AG04449 (cell line): ENCODE measurements around the gene STING1.

Experiments
- CTCF ChIA-PET: fragments of 350-600 bp; formaldehyde crosslinking; extraction: SDS; loops from one replicate; lab custom pipeline; 2021; ENCODE audit warnings: antibody characterized with exemption; lab: Yijun Ruan, JAX
- POLR2A ChIA-PET: fragments of 400-600, 350-600 bp; formaldehyde crosslinking; extraction: SDS; loops from one replicate; lab custom pipeline; 2020; ENCODE audit warnings: antibody characterized with exemption, inconsistent platforms; lab: Yijun Ruan, JAX
- DNase-seq: peaks from one replicate; pipeline ENCODE4 v3.0.0-alpha.2; 2010; ENCODE audit warnings: low read depth, low spot score
- H3K4me3 ChIP-seq: 2 replicates; pipeline ENCODE4 v1.5.1; 2011; ENCODE audit warnings: low read depth, mild to moderate bottlenecking, control low read depth, low read length
- TF ChIP-seq, protein P1 (sequence below): IDR thresholded peaks from one replicate; pipeline ENCODE4 v1.5.1; 2011; ENCODE audit warnings: mild to moderate bottlenecking, moderate library complexity, low read length, control low read depth, inconsistent platforms; ENCODE audit not compliant: insufficient read depth; ENCODE audit errors: missing control alignments

Gene STING1

DNA sequence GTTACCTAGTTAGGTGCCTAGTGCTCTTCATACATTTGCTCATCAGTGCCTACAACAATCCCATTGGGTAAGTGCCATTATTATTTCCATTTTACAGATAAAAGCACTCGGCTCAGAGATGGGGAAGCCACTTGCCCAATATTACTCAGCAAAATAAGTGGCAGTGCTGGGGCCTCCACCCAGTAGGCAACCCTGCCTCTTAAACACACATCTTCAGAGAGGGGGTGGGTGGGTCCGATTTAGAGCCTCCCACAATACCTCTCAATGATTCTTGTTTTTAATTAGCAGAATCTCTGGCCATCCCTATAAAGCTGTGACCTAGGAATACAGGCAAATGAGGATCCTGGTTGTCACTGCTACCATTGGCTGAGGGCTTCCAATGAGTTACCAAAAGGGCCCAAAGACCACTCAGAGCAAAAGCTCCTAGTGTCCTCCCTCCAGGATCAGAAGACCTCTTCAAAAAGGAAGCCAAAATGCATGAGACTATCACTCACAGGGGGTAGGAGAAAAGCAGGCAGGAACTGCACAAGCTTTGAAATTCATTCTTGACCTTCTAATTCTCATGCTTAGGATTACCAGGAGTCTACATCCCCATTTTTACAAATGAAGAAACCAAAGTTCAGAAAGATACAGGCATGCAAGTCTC, 42.5 kb upstream of the STING1 start:
- ChIA-PET POLR2A (no interaction called here), CTCF (interaction anchor here (0.9 to 5.4 kb wide), 5 partner anchors 9 to 241 kb away, joined by 3 to 23 read pairs (median 4); no protein-coding TSS in a partner anchor)
- H3K4me3 ChIP-seq: no peak overlapping the region
- no peak for DNase-seq
- TF ChIP-seq, protein P1, sequence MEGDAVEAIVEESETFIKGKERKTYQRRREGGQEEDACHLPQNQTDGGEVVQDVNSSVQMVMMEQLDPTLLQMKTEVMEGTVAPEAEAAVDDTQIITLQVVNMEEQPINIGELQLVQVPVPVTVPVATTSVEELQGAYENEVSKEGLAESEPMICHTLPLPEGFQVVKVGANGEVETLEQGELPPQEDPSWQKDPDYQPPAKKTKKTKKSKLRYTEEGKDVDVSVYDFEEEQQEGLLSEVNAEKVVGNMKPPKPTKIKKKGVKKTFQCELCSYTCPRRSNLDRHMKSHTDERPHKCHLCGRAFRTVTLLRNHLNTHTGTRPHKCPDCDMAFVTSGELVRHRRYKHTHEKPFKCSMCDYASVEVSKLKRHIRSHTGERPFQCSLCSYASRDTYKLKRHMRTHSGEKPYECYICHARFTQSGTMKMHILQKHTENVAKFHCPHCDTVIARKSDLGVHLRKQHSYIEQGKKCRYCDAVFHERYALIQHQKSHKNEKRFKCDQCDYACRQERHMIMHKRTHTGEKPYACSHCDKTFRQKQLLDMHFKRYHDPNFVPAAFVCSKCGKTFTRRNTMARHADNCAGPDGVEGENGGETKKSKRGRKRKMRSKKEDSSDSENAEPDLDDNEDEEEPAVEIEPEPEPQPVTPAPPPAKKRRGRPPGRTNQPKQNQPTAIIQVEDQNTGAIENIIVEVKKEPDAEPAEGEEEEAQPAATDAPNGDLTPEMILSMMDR: no peak

DNA sequence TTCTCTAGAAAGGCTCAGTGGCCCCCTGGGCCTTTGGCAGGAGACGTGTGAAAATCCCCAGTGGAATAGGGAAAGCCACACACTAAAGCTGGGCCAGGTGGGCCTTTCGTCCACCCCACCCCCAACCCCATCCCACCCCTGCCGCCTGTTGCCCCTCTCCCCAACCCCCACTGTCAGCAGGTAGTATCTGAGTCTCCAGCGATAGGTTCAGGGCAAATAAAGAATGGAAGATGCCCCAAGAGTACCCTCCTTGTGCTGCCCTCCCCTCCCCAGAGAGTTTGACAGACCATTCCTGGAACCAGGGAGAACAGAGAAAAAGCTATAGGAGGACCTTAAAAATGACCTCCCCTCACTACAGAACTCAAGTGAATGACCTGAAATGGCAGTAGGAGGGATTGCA, 41.9 kb upstream of the STING1 start:
- H3K4me3 ChIP-seq: no peak overlapping the region
- TF ChIP-seq, protein P1: no peak
- ChIA-PET CTCF (interaction anchor here (0.9 to 5.4 kb wide), 5 partner anchors 12 to 242 kb away, joined by 3 to 23 read pairs (median 4); no protein-coding TSS in a partner anchor), POLR2A (no interaction called here)
- no peak for DNase-seq

DNA sequence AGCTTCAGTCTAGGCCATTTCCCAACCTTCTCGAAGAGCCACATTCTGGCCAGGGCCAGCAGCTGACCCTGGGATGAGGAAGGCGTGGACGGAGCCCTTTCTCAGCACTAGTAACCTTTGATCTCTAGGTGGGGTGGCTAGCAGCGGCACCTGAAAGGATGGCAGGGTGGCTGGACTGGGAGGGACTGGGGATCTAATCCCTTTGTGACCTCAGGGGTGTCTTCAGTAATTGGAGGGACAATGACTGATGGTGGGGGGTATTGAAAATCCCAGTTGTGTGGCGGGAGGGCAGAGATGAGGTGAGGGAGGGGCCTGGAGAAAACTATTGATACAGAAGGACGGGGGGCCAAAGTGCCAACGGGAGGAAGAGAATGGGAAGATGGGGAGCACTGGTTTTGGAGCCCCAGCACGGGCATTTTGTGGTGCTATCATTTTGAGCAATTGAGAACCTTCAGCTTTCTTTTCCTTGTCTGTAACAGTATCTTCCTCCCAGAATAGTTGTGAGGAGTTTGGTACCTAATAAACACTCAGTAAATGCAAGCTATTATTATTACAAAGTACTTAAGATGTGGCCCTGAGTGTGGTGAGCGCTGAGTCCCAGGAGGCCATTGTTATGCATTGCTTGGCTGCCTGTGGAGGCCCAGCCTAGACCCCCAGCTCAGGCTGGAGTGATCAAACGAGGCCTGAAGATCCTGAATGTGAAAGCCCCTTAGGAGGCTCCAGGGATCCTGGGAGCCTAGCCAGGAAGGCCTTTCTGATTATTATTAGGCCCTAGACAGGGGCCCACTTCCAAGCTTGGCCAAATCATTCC, 41.3 kb upstream of the STING1 start:
- TF ChIP-seq, protein P1: no peak
- no peak for DNase-seq
- CTCF ChIA-PET: interaction anchor here (1.1 to 5.4 kb wide), 6 partner anchors 11 to 242 kb away, joined by 3 to 23 read pairs (median 4); partner anchors contain the start of gene STING1
- POLR2A ChIA-PET: no interaction called here
- H3K4me3 ChIP-seq: no peak overlapping the region

DNA sequence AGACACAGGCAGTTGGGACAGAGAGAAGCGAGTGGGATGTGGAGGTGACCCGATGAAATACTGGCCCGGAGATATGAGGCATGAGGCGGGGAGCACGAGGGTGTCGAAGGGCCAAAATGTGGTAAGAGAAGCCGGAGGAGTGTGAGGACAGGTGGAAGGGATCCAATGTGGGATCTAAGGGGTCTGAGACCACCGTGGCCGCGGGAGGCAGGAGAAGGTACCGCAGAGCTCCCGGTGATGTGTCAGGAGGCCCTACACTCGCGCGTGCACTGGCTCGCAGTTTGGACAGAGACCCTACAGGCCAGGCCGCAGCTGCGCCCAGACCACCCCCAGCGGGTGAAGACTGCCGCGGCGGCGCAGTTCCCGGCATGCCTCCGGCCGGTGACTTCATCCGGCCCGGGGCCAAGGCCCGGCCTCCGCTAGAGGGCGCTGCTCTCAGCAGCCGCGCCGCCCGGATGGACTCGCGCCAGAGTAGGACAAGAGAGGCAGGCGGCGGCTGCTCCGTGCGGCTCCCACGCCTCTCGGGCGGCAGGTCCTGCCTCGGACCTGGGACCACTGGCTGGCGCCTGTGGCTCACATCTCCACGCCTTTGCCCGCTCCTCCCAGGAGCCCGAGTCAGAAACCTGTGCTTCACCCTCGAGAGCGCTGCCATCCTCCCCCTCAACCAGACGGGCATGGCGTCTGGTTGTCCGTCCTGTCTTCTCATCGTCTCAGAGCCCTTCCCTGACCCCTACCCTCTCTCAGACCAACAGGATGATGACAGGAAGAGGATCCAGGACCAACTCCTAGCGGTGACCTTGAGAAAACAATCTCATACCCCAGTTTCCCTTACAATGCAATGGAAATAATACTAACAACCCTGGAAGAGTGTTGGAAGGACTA, 35.4 kb upstream of the STING1 start:
- CTCF ChIA-PET: interaction anchor here (0.7 to 14.1 kb wide), 29 partner anchors 9 to 248 kb away, joined by 3 to 730 read pairs (median 4); partner anchors contain the start of genes DNAJC18 and STING1
- TF ChIP-seq, protein P1: peak; percentile 94
- DNase-seq: no peak
- POLR2A ChIA-PET: interaction anchor here (0.6 kb wide), 1 partner anchor 107 kb away, joined by 4 read pairs; no protein-coding TSS in a partner anchor
- peak overlapping the region; percentile 64 for H3K4me3 ChIP-seq

DNA sequence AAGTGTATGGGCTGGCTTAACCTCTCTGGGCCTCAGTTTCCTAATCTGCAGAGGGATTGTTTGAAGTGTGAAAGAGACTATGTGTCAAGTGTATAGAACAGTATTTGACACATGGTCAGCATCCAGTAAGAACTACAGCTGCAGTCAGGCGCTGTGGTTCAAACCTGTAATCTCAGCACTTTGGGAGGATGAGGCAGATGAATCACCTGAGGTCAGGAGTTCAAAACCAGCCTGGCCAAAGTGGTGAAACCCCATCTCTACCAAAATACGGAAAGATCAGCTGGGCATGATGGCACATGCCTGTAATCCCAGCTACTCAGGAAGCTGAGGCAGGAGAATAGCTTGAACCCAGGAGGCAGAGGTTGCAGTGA, 31.9 kb upstream of the STING1 start:
- ChIA-PET CTCF (interaction anchor here (0.6 to 14.1 kb wide), 21 partner anchors 9 to 176 kb away, joined by 3 to 730 read pairs (median 5); partner anchors contain the start of genes DNAJC18 and STING1), POLR2A (interaction anchor here (0.7 kb wide), 1 partner anchor 32 kb away, joined by 4 read pairs; the partner anchor contains the start of gene STING1)
- DNase-seq: no peak
- H3K4me3 ChIP-seq: no peak overlapping the region
- TF ChIP-seq, protein P1: no peak
